EH (cell line): ENCODE results near the gene MYO1A.
"Not testable (repeated sequence)": the region's sequence is repeated elsewhere in the genome, so short reads cannot be mapped to it uniquely, and the experiment has no call there.

Experiments used
- DNase-seq: peaks from one replicate; pipeline ENCODE4 v3.0.0-alpha.2; 2015; ENCODE audit warnings: low read depth

Gene MYO1A

GRCh38 chr12:56993346-56993745 lies 56.6 kb downstream of the MYO1A start:
- no peak for DNase-seq

GRCh38 chr12:56991319-56992246 lies 58.3 kb downstream of the MYO1A start:
- no peak for DNase-seq

GRCh38 chr12:56990648-56991318 lies 59.1 kb downstream of the MYO1A start:
- no peak for DNase-seq

- DNase-seq = peak; percentile 63
Measured at GRCh38 chr12:56989861-56990610, 59.9 kb downstream of the MYO1A start.

- no peak for DNase-seq
Measured at GRCh38 chr12:56988207-56988739, 61.7 kb downstream of the MYO1A start.

GRCh38 chr12:56987551-56988053 lies 62.3 kb downstream of the MYO1A start:
- peak; percentile 80 for DNase-seq

- no peak for DNase-seq
Measured at GRCh38 chr12:56987011-56987410, 62.9 kb downstream of the MYO1A start.

GRCh38 chr12:56985714-56986113 lies 64.2 kb downstream of the MYO1A start:
- peak; percentile 53 for DNase-seq

- no peak for DNase-seq
Measured at GRCh38 chr12:56983386-56983785, 66.5 kb downstream of the MYO1A start.

GRCh38 chr12:56982578-56983236 lies 67.2 kb downstream of the MYO1A start:
- not testable (repeated sequence) for DNase-seq

GRCh38 chr12:56980941-56981530 lies 68.9 kb downstream of the MYO1A start:
- DNase-seq = no peak

GRCh38 chr12:56980268-56980667 lies 69.7 kb downstream of the MYO1A start:
- no peak for DNase-seq

GRCh38 chr12:56979628-56980027 lies 70.3 kb downstream of the MYO1A start:
- peak; percentile 26 for DNase-seq
